AG10803 (cell line): Measurements from ENCODE around the gene CORIN.
A peak's percentile ranks its signal among the peaks of the same experiment; 100 is the strongest.

Experiments used
- DNase-seq: peaks from one replicate; pipeline ENCODE4 v3.0.0; 2010; ENCODE audit warnings: low read depth
- H3K4me3 ChIP-seq: 2 replicates; pipeline ENCODE4 v1.5.1; 2011; ENCODE audit warnings: mild to moderate bottlenecking, low read length, control low read depth
- TF ChIP-seq, protein P1 (sequence below): conservative IDR thresholded peaks from 2 replicates; pipeline ENCODE4 v1.5.1; 2011; ENCODE audit warnings: mild to moderate bottlenecking, low read length, control low read depth, inconsistent platforms

CORIN gene

GRCh38 chr4:47837908-47838294, at the start of gene CORIN:
Gene CORIN, minus strand, starts transcription at chr4:47838067. Its CDS starts 118 bp downstream, at chr4:47837949.
- H3K4me3 ChIP-seq, result peak within 1 kb of the TSS; percentile 63
- TF ChIP-seq, protein P1, sequence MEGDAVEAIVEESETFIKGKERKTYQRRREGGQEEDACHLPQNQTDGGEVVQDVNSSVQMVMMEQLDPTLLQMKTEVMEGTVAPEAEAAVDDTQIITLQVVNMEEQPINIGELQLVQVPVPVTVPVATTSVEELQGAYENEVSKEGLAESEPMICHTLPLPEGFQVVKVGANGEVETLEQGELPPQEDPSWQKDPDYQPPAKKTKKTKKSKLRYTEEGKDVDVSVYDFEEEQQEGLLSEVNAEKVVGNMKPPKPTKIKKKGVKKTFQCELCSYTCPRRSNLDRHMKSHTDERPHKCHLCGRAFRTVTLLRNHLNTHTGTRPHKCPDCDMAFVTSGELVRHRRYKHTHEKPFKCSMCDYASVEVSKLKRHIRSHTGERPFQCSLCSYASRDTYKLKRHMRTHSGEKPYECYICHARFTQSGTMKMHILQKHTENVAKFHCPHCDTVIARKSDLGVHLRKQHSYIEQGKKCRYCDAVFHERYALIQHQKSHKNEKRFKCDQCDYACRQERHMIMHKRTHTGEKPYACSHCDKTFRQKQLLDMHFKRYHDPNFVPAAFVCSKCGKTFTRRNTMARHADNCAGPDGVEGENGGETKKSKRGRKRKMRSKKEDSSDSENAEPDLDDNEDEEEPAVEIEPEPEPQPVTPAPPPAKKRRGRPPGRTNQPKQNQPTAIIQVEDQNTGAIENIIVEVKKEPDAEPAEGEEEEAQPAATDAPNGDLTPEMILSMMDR, result no peak
- DNase-seq, result no peak

- TF ChIP-seq, protein P1, result no peak
- H3K4me3 ChIP-seq, result no peak overlapping the region
- no peak for DNase-seq
These were observed 44.4 kb upstream of the CORIN start for GRCh38 chr4:47882228-47882627.

DNA sequence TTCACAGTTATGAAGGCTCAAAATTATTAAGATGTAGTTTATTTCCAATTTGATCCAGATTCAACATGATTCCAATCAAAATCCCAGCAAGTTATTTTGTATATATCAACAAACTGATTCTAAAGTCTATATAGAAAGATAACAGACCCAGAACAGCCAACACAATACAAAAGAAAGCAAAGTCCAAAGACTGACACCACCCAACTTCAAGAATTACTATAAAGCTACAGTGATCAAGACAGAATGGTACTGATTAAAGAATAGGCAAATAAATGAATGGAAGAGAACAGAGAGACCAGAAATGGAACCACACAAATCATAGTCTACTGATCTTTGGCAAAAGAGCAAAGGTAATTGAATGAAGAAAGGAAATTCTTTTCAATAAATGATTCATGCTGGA, 41.6 kb upstream of the CORIN start:
- TF ChIP-seq, protein P1, result no peak
- no peak for DNase-seq

DNA sequence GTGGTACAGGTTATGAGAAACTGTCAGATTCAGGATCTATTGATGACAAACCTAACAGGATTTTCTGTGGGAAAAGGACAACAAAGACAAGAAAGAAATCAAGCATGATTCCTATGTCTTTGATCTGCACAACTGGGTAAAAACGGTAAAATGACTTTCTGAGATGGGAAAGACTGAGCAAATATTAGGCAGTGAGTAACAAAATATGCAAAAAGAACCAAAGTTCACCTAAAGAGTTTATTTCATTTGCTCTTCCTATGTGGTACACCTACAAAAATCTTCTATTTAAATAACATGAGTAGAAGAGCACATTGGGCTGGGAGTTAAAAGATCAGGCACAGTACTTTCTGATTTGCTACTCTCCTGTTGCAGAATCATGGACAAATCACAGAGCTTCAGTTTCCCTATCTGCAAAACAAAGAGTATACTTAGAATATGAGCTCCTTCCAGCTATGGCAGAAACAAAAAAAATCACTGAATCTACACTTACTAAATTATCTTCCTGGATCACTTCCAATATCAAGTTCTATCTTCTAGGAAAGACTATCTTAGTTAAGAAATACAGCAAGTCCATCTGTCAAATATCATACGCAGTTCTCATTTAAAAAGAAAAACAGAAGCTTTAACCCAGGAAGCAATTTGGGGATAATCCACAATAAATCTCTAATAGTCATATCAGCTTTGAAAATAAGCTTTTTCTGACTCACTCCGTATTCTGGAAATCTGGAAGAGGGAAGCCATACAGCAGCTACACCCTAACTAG, 39.1 kb upstream of the CORIN start:
- no peak overlapping the region for H3K4me3 ChIP-seq
- no peak for DNase-seq
- TF ChIP-seq, protein P1, result no peak

More for the DNA sequence above, 41.6 kb upstream of the CORIN start:
- H3K4me3 ChIP-seq, result no peak overlapping the region

DNA sequence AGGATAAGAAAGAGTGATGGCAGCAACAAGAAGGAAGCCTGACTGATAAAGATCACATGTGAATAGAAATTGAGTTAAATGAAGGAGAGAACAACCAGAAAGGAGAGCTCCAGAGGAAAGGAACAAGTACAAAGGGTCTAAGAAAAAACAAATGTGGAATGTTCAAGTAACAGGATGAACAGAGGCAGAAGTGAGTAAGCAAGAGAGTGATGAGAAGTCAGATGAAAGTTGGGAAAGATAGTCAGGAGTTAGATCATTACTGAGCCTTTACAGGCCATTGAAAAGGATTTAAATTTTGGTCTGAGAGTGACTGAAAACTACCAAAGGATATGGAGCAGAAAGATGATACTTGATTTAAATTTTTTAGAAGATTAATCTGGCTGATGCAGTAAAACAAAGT, 38.4 kb upstream of the CORIN start:
- DNase-seq, result no peak
- H3K4me3 ChIP-seq, result no peak overlapping the region
- TF ChIP-seq, protein P1, result no peak

GRCh38 chr4:47873877-47874541, 36.1 kb upstream of the CORIN start:
- no peak for DNase-seq
- TF ChIP-seq, protein P1, result no peak
- H3K4me3 ChIP-seq, result no peak overlapping the region

GRCh38 chr4:47863486-47863885, 25.6 kb upstream of the CORIN start:
- H3K4me3 ChIP-seq, result no peak overlapping the region
- no peak for DNase-seq
- TF ChIP-seq, protein P1, result no peak
